GM18499 (cell line): Measurements from ENCODE around the gene SLC10A6.

Experiments used
- ATAC-seq: cut with Tn5 transposase; IDR thresholded peaks from one replicate; pipeline ENCODE4 v1.9.1; 2021; ENCODE audit warnings: moderate number of reproducible peaks; ENCODE audit not compliant: insufficient read depth, unreplicated experiment

Gene SLC10A6

DNA sequence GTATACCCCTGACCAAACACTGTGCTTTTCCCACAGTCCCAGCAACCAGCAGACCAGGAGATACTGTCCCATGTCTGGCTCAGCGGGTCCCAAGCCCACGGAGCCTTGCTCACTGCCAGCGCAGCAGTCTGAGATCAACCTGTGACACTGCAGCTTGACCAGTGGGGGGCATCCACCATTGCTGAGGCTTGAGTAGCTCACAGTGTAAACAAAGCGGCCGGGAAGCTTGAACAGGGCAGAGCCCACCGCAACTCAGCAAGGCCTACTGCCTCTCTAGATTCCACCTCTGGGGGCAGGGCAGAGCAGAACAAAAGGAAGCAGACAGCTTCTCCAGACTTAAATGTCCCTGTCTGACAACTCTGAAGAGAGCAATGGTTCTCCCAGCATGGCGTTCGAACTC, 58.1 kb downstream of the SLC10A6 start:
- ATAC-seq, result no peak

DNA sequence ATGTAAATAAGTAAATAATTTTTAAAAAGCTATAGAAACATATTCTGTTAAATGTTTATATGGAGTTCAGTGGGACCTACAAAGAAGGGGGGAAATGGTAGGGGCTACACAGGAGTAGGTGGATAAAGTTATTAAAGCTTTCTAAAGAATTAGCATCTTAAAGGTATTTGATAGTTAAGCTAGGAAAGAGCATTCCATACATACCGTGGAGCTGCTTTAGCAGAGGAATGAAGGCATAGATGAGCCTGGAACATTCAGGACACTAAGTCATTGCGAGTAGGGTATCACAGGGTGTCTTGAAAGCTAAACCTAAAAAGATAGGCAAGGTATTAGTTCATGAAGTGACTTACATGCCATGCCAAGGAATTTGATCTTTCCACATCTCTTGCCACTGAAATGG, 60.4 kb downstream of the SLC10A6 start:
- no peak for ATAC-seq

DNA sequence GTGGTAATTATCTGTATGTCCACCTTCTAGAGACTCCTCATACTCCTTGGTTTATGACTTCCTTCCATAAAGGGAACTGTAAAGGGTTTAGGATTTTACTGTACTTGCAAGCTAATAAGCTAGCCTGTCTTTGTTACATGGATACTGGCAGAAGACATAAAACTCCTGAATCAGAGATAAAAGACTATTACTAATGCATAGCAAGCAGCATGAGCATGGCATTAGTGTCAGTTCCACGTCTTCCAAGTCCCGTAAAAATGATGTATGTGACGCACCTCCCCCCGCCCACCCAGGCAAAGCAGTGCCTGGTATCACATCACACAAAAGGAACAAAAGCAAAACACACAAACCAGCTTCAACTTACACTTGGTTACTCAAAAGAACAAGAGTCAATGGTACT, 71.0 kb downstream of the SLC10A6 start:
- ATAC-seq, result no peak

- ATAC-seq, result no peak
These were observed 74.1 kb downstream of the SLC10A6 start for GRCh38 chr4:86775061-86775460.
